A549 (cell line): ENCODE results near the gene SCYGR8. TPM values are rescaled to one million over a fixed set of nuclear protein-coding genes. Genes with fewer than 3 reads are reported as not detected.
A peak's percentile ranks its signal among the peaks of the same experiment; 100 is the strongest.
"Not testable (repeated sequence)": the region's sequence is repeated elsewhere in the genome, so short reads cannot be mapped to it uniquely, and the experiment has no call there.

Experiments
- ATAC-seq, 2 experiments: fragments of 200-7000 bp in 1 of 2; fragments of >200 bp in 1 of 2; cut with Nextera tagmentation in 1 of 2; cut with Tn5 transposase in 1 of 2; 3 replicates each; pipeline versions ENCODE4 v1.8.0 to v1.9.1; 2018 to 2020; ENCODE audit warnings: mild to moderate bottlenecking in 1 of 2, moderate library complexity in 1 of 2
- CTCF ChIA-PET: fragments of 300-600 bp; sonication (Branson Sonifier 250); formaldehyde crosslinking; extraction: SDS; loops from one replicate; lab custom pipeline; 2021; ENCODE audit warnings: antibody characterized with exemption, inconsistent platforms; lab: Yijun Ruan, JAX
- POLR2A ChIA-PET: fragments of 350-600 bp; formaldehyde crosslinking; extraction: SDS; loops from one replicate; lab custom pipeline; 2021; ENCODE audit warnings: antibody characterized with exemption, inconsistent platforms; lab: Yijun Ruan, JAX
- DNase-seq, 2 experiments: peaks; one replicate each; pipeline versions ENCODE4 v3.0.0 to v3.0.0-alpha.2; 2011 to 2016; ENCODE audit warnings: low read depth in 1 of 2, low spot score in 1 of 2
- FAIRE-seq: peaks from 2 replicates; lab custom pipeline; 2011; peaks lifted over from hg19 to GRCh38; lab: Jason Lieb, UNC
- H3K27ac ChIP-seq, 2 experiments: fragments of >200 bp; sonication (Bioruptor Twin); formaldehyde crosslinking; 3 replicates each; pipeline ENCODE4 v1.5.1; 2016 to 2017
- H3K4me1 ChIP-seq: fragments of >200 bp; sonication (Bioruptor Twin); formaldehyde crosslinking; 3 replicates; pipeline ENCODE4 v1.6.1; 2016
- H3K4me2 ChIP-seq: fragments of >200 bp; sonication (Bioruptor Twin); formaldehyde crosslinking; 3 replicates; pipeline ENCODE4 v1.6.1; 2016
- H3K4me3 ChIP-seq: fragments of >200 bp; sonication (Bioruptor Twin); formaldehyde crosslinking; 3 replicates; pipeline ENCODE4 v1.5.1; 2016
- H3K9me3 ChIP-seq: fragments of >200 bp; sonication (Bioruptor Twin); formaldehyde crosslinking; 3 replicates; pipeline ENCODE4 v1.6.1; 2016
- CEBPB ChIP-seq, 2 experiments: fragments of >200 bp in 1 of 2; sonication (Bioruptor Twin) in 1 of 2; formaldehyde crosslinking in 1 of 2; IDR thresholded peaks; 2 replicates each; pipeline ENCODE4 v1.6.1; 2012 to 2016
- CHD4 ChIP-seq: fragments of 200-600 bp; sonication (generic); IDR thresholded peaks from 2 replicates; pipeline ENCODE4 v1.6.1; 2016; ENCODE audit warnings: antibody characterized with exemption, mild to moderate bottlenecking, borderline replicate concordance
- EP300 ChIP-seq, 2 experiments: fragments of >200 bp; sonication (Bioruptor Twin); formaldehyde crosslinking; IDR thresholded peaks; 2 replicates in 1 of 2; 3 replicates in 1 of 2; pipeline ENCODE4 v1.6.1; 2016 to 2017
- ESRRA ChIP-seq: fragments of 150-350 bp; IDR thresholded peaks from 2 replicates; pipeline ENCODE4 v1.6.1; 2014; ENCODE audit warnings: mild to moderate bottlenecking, low read length, borderline replicate concordance
- FOSB ChIP-seq: fragments of 250-450 bp; sonication (Bioruptor Pico); IDR thresholded peaks from 2 replicates; pipeline ENCODE4 v1.5.0; 2020; ENCODE audit warnings: mild to moderate bottlenecking, moderate library complexity
- FOSL2 ChIP-seq, 2 experiments: fragments of 450-650 bp in 1 of 2; fragments of >200 bp in 1 of 2; sonication (Bioruptor Twin) in 1 of 2; formaldehyde crosslinking; IDR thresholded peaks; 2 replicates each; pipeline versions ENCODE4 v1.5.0 to v1.6.1; 2016 to 2020; ENCODE audit warnings: mild to moderate bottlenecking in 1 of 2, moderate library complexity in 1 of 2
- FOXS1 ChIP-seq: fragments of 250-450 bp; sonication (Bioruptor Pico); IDR thresholded peaks from 2 replicates; pipeline ENCODE4 v1.5.0; 2020; ENCODE audit warnings: mild to moderate bottlenecking, moderate library complexity
- HOXA7 ChIP-seq: fragments of 250-450 bp; sonication (Bioruptor Pico); IDR thresholded peaks from 2 replicates; pipeline ENCODE4 v1.5.0; 2020; ENCODE audit warnings: mild to moderate bottlenecking, moderate library complexity
- HOXB13 ChIP-seq: fragments of 250-450 bp; sonication (Bioruptor Pico); IDR thresholded peaks from 2 replicates; pipeline ENCODE4 v1.5.0; 2020; ENCODE audit warnings: low read depth, mild to moderate bottlenecking, moderate library complexity
- MAFK ChIP-seq: fragments of 450-650 bp; IDR thresholded peaks from 2 replicates; pipeline ENCODE4 v1.6.1; 2014; ENCODE audit not compliant: partially characterized antibody
- MYC ChIP-seq: IDR thresholded peaks from 2 replicates; pipeline ENCODE4 v1.6.1; 2012; ENCODE audit warnings: mild to moderate bottlenecking, inconsistent platforms, low read length, improper control_type of control experiment, borderline replicate concordance
- NFE2L2 ChIP-seq: fragments of 150-350 bp; conservative IDR thresholded peaks from 2 replicates; pipeline ENCODE4 v1.6.1; 2014; ENCODE audit warnings: low read length
- RCOR1 ChIP-seq: fragments of 150-350 bp; IDR thresholded peaks from 2 replicates; pipeline ENCODE4 v1.6.1; 2014; ENCODE audit warnings: antibody characterized with exemption, low read length, low read depth
- RNF2 ChIP-seq: fragments of 200-600 bp; sonication (generic); IDR thresholded peaks from 2 replicates; pipeline ENCODE4 v1.6.1; 2016; ENCODE audit warnings: low read depth, mild to moderate bottlenecking, antibody characterized with exemption, moderate library complexity, borderline replicate concordance
- SMC3 ChIP-seq: fragments of >200 bp; sonication (Bioruptor Twin); formaldehyde crosslinking; IDR thresholded peaks from 3 replicates; pipeline ENCODE4 v1.6.1; 2018; ENCODE audit warnings: inconsistent platforms
- ZFP36 ChIP-seq: fragments of 450-650 bp; IDR thresholded peaks from 2 replicates; pipeline ENCODE4 v1.6.1; 2014; ENCODE audit warnings: borderline replicate concordance; ENCODE audit not compliant: partially characterized antibody
- WGBS: methylation state at CpG from one replicate; pipeline ENCODE4 v1.1.6; 2017; ENCODE audit errors: missing lambda C conversion rate; 5-methylcytosine and 5-hydroxymethylcytosine counted together
- polyA plus RNA-seq, 4 experiments: library from polyadenylated mRNA; depleted of rRNA in 3 of 4; stranded (reverse); fragments of >200 nt; fragmentation: RNase III in 1 of 4; extraction: RNeasy Plus Mini Kit Qiagen cat#74134 plus additional on column Dnase treatment in 1 of 4; gene quantifications; 2 replicates in 3 of 4; 3 replicates in 1 of 4; pipeline ENCODE4 v1.2.3, GENCODE V29; 2011 to 2017
- TF ChIP-seq, protein P1 (sequence below): fragments of >200 bp; sonication (Bioruptor Twin); formaldehyde crosslinking; IDR thresholded peaks from 3 replicates; pipeline ENCODE4 v1.5.1; 2016
- TF ChIP-seq, protein P2 (sequence below): IDR thresholded peaks from 2 replicates; pipeline ENCODE4 v1.6.1; 2012
- TF ChIP-seq, protein P3 (sequence below): fragments of 150-350 bp; IDR thresholded peaks from 2 replicates; pipeline ENCODE4 v1.6.1; 2014; ENCODE audit warnings: low read depth, mild to moderate bottlenecking, low read length

Gene SCYGR8
- polyA plus RNA-seq, 2 of the 4 experiments (the other 2 are of a cell fraction) = not detected

DNA sequence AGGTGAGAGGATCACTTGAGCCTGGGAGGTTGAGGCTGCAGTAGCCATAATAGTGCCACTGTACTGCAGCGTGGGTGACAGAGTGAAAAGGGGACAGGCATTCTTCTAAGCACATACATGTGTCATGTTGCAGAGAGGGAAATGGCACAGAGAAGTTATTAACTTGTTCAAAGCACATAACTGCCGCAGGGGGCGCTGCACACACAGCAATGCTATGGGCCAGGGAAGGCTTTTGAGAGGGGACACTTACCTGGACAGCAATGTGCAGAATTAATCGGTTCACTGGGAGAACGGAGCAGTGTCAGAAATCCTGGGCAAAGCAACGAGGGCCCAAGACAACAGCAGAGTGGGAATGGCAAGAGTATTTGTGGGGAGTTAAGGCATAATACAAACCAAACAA is 2.4 kb downstream of the SCYGR8 start (continued):
- TF ChIP-seq HOXB13 (CRISPR knock-in tag) (no peak), ESRRA (no peak), RCOR1 (no peak)
- TF ChIP-seq, protein P1, sequence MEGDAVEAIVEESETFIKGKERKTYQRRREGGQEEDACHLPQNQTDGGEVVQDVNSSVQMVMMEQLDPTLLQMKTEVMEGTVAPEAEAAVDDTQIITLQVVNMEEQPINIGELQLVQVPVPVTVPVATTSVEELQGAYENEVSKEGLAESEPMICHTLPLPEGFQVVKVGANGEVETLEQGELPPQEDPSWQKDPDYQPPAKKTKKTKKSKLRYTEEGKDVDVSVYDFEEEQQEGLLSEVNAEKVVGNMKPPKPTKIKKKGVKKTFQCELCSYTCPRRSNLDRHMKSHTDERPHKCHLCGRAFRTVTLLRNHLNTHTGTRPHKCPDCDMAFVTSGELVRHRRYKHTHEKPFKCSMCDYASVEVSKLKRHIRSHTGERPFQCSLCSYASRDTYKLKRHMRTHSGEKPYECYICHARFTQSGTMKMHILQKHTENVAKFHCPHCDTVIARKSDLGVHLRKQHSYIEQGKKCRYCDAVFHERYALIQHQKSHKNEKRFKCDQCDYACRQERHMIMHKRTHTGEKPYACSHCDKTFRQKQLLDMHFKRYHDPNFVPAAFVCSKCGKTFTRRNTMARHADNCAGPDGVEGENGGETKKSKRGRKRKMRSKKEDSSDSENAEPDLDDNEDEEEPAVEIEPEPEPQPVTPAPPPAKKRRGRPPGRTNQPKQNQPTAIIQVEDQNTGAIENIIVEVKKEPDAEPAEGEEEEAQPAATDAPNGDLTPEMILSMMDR = peak; percentile 39

DNA sequence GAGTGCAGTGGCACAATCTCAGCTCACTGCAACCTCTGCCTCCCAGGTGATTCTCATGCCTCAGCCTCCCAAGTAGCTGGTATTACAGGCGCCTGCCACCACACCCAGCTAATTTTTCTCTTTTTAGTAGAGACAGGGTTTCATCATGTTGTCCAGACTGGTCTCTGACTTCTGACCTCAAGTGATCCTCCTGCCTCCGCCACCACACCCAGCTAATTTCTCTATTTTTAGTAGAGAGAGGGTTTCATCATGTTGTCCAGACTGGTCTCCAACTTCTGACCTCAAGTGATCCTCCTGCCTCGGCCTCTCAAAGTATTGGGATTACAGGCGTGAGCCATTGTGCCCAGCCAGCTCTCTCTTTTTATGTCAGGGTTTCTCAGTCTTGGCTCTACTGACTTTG is 10.6 kb downstream of the SCYGR8 start:
- H3K4me3 ChIP-seq, POLR2A ChIA-PET, H3K4me1 ChIP-seq, H3K9me3 ChIP-seq, H3K4me2 ChIP-seq, H3K27ac ChIP-seq, FAIRE-seq, ATAC-seq, DNase-seq: not testable (repeated sequence)
- CTCF ChIA-PET = interaction anchor here (0.9 to 2.8 kb wide), 4 partner anchors 10 to 350 kb away, joined by 3 to 27 read pairs (median 5); no protein-coding TSS in a partner anchor
- 76% methylated on average over 4 of the region's 4 CpGs for WGBS

DNA sequence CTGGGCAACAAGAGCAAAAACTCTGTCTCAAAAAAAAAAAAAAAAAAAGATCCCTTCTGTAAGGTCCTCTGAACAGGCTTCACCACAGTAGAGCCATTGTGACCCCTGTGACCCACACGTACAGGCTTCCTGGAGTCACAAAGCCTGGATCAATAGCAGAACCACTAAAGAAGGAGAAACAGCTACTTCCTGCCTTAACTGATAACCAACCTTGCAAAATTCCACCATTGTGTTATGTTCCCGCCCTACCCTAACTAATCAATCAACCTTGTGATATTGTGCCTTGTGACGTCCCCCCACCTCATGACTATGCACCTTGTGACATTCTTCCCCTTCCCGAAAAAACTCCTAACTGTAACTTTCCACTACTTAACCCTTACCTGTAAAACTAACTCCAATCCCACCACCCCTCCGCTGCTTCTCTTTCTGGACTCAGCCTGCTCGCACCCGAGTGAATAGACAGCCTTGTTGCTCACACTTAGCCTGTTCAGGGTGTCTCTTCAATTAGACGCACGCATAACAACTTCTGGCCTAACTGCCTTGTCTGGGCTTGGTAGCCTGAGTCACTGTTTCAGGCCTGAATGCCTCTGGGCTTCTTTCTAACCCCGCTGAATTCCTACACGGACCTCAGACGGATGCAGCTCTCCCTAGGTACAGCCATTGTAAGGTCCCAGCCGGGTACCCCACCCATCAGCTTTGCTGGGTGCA is 13.9 kb downstream of the SCYGR8 start:
- POLR2A ChIA-PET = no interaction called here
- DNase-seq (no peak), ATAC-seq (no peak), FAIRE-seq (no peak)
- 82% methylated on average over 13 of the region's 13 CpGs for WGBS
- no peak overlapping the region for H3K4me3 ChIP-seq
- TF ChIP-seq ESRRA (no peak), MYC (no peak), FOSB (CRISPR knock-in tag) (no peak), FOXS1 (CRISPR knock-in tag) (no peak), ZFP36 (no peak), NFE2L2 (no peak), MAFK (no peak), CHD4 (no peak), HOXA7 (no peak)
- H3K27ac ChIP-seq = peak overlapping the region; percentile 18 to 49; a peak in 2 of 6 replicates
- peaks cover 24% of the 10 kb centered on the region for H3K4me1 ChIP-seq
- CTCF ChIA-PET = interaction anchor here (0.6 to 9.4 kb wide), 5 partner anchors 19 to 353 kb away, joined by 3 to 84 read pairs (median 5); no protein-coding TSS in a partner anchor
- no peaks in the 10 kb centered on the region for H3K9me3 ChIP-seq
- H3K4me2 ChIP-seq = no peak overlapping the region

DNA sequence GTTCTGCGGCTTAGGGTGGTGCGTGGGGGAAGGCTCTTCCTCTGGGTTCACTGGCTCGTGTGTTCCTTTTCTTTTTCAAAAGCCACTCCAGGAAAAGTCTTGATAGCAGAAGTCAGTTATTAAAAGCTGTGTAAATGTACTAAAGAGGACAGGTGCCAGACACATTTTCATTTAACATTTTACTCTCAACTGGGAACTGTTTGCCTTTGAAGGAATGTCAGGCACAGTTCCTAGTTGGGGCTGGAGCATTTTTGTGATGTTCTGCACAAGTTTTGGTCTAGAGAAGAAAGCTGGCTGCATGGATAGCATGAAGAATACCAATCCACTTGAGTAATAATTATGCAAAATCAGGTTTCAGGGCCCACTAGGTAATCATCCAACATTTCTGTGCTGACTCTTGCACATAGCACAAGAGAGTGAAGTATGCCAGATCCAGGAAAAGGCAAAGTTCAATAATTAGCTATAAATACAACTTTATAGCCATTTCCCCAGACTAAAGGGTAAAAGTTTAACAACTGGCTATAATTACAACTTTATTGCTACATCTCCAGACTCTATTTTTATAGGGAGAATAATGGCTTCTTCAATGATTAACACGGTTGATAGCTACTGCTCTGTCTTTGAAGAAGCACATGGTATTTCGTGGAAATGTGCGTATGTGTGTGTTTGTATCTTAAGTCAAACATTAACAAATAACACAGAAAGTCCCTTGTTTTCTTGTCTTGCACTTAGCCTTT is 16.2 kb downstream of the SCYGR8 start:
- Histone ChIP-seq H3K9me3 (no peaks in the 10 kb centered on the region), H3K4me1 (peaks cover 37% of the 10 kb centered on the region), H3K4me2 (peak overlapping the region; percentile 56), H3K4me3 (no peak overlapping the region), H3K27ac (peak overlapping the region; percentile 13 to 78)
- ChIA-PET CTCF (interaction anchor here (0.6 to 9.4 kb wide), 4 partner anchors 8 to 289 kb away, joined by 3 to 84 read pairs (median 3); no protein-coding TSS in a partner anchor), POLR2A (no interaction called here)
- peak in 1 of 2 experiments; percentile 84 for DNase-seq
- FAIRE-seq = peak; percentile 63
- peak; percentile 41 to 53; a peak in 3 of 6 replicates for ATAC-seq
- 45% methylated on average over 6 of the region's 6 CpGs for WGBS
- TF ChIP-seq HOXB13 (CRISPR knock-in tag) (no peak), ESRRA (no peak), SMC3 (0 out of 3 replicates have a peak, but pooled peaks have one; percentile 15), FOSL2 (IDR thresholded peaks at IDR 0.05) (no peak), FOSL2 (CRISPR knock-in tag; IDR thresholded peaks at IDR 0.05) (peak; percentile 37; the same call in 1 of the 2 replicates), RNF2 (no peak), EP300 (IDR thresholded peaks at IDR 0.05) (0 out of 5 replicates have a peak, but pooled peaks have one; percentile 19 to 39), CEBPB (IDR thresholded peaks at IDR 0.05) (peak in 1 of 2 experiments; percentile 64; a peak in 1 of 4 replicates)
- TF ChIP-seq, protein P2, sequence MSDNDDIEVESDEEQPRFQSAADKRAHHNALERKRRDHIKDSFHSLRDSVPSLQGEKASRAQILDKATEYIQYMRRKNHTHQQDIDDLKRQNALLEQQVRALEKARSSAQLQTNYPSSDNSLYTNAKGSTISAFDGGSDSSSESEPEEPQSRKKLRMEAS = peak; percentile 25; the same call in 1 of the 2 replicates
- TF ChIP-seq, protein P3, sequence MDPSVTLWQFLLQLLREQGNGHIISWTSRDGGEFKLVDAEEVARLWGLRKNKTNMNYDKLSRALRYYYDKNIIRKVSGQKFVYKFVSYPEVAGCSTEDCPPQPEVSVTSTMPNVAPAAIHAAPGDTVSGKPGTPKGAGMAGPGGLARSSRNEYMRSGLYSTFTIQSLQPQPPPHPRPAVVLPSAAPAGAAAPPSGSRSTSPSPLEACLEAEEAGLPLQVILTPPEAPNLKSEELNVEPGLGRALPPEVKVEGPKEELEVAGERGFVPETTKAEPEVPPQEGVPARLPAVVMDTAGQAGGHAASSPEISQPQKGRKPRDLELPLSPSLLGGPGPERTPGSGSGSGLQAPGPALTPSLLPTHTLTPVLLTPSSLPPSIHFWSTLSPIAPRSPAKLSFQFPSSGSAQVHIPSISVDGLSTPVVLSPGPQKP = no peak
